Purkinje cell (primary cell): ENCODE measurements around the gene ABHD1. TPM values are rescaled to one million over a fixed set of nuclear protein-coding genes. Genes with fewer than 3 reads are reported as not detected.

Experiments used
- polyA plus RNA-seq: library from polyadenylated mRNA; unstranded; fragments of >200 nt; fragmentation: Nextera tagmentation; gene quantifications from 2 replicates; pipeline ENCODE4 v1.2.1, GENCODE V29; 2014

ABHD1 gene
- polyA plus RNA-seq = not detected in 2 replicates

DNA sequence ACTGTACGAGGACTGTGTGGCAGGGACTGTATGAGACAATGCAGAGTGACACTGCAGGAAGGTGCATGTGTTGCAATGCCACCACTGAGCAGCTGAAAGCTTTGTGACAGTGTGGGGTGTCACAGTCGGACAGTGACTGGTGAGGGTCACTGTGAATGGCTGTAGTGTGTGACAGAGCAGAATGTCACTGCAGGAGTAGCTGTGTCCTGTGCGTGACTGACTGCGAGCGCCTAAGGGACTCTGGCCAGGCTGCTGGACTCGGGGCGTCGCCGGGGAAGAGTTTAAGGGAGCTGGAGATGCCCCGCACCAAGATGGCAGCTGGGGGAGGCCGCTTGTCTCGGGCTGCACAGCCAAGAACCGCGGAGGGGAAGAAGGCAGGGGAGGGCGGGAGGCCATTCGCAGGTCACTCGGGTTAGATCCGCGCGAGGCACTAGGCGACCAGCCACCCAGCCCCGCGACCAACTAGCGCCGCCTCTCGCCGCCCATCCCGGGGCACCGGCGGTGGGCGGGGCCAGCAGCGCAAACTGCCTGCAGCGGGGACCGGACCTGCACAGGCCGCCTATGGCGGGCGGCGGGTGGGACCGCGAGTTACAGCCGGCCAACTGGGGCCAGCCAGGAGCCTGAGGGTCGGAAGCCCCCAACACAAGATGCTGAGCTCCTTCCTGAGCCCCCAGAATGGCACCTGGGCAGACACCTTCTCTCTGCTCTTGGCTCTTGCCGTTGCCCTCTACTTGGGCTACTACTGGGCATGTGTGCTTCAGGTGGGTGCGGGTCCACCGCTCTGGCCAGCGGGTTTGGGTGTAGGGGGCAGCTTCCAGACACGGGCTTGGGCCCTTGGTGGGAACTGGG lies at the start of gene ABHD1:
ABHD1 (plus strand) TSS at position 514 of the 849 bp plus-strand sequence; CDS start at position 648, 134 bp downstream.

DNA sequence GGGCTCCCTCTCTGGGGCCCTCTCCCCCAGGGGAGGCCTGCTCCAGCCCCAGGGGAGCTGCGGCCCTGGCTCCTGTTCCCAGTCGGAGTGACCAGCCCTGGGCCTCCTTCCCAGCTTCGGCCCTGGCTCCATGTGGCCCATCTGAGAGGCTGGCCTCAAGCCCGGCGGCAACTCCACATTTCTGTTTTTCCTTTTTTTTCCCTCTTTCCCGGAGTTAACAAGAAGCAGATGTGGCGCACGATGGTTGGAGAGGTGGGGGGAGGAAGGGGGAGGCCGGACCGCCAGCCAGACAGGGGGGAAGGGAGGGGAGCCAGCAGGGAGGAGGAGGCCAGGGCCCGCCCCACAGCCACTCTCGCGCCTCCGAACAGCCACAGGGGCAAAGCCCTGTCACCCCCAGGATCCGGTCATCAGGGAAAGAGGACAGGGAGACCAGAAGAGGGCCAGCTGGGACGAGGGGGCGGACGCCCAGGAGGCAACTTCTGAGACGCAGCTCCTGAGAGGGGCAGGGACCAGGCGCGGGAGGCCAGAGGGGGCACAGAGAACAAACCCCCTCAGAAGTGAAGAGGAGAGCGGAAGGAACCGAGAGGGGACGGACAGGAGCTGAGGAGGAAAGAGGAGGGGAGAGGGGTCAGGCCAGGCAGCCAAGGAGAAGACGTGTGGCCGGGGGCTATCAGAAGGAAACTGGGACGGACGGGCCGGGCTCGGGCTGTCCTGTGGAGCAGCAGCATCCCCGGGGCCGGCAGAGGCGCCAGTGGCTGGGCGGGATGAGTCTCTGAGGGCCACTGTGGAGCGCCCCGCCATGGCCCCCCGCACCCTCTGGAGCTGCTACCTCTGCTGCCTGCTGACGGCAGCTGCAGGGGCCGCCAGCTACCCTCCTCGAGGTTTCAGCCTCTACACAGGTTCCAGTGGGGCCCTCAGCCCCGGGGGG lies 45.1 kb upstream of the ABHD1 start, which contains the start of gene EMILIN1:
EMILIN1 (plus strand) TSS at position 349 of the 928 bp plus-strand sequence; CDS start at position 800, 451 bp downstream.

DNA sequence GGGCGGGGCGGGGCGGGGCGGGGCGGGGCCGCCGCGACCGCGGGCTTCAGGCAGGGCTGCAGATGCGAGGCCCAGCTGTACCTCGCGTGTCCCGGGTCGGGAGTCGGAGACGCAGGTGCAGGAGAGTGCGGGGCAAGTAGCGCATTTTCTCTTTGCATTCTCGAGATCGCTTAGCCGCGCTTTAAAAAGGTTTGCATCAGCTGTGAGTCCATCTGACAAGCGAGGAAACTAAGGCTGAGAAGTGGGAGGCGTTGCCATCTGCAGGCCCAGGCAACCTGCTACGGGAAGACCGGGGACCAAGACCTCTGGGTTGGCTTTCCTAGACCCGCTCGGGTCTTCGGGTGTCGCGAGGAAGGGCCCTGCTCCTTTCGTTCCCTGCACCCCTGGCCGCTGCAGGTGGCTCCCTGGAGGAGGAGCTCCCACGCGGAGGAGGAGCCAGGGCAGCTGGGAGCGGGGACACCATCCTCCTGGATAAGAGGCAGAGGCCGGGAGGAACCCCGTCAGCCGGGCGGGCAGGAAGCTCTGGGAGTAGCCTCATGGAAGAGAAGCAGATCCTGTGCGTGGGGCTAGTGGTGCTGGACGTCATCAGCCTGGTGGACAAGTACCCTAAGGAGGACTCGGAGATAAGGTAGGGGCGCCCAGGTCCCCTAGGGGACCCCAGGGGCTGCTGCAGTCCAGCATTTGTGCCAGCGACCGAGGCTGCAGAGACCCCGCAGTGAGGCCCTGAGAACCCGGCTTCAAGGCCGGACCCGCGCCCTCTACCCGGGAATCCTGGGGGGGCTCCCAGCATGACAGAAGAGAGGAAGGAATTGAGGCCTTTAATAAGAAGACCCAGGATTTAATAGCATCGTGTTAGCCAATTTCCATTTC lies 36.7 kb upstream of the ABHD1 start, which contains the start of gene KHK:
KHK (plus strand) TSS at position 49 of the 870 bp plus-strand sequence; CDS start at position 537, 488 bp downstream.

DNA sequence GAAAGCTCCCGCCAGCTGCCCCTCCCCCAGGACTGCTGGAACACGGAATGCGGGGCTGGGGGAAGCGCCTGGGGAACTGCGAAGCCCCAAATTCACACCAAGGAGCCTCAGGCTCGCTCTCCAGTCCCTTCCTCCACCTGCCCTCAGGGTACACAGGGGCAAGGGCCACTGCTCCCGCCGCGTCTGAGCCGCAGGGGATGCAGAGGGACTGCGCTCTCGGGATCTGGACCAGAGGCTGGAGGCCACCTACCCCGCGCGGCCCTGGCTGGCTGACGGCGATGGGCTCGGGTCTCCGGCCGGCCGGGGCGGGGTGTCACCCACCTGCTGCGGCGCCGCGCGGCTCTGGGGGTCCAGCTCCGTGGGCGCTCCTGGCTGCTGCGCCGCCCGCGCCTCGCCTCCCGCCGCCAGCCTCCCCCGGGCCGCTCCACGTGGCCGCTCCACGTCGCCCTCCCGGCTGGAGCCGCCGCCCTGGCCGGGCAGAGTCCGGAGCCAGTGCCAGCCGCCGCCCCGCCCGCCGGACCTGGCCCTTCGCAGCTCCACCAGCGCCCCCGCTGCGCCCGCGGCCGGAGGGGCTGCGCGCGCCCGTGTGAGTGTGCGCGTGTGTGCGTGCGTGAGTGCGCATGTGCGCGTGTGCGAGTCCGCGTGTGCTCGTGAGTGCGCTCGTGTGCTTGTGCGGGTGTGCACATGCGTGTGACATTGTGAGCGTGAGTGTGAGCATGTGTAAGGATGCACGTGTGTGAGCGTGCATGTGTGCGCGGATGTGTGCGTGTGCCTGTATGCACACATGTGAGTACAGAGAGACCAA lies 4.9 kb upstream of the ABHD1 start, which contains the start of gene CGREF1:
CGREF1 (minus strand) TSS at position 604 of the 805 bp plus-strand sequence. CDS start 14,762 bp downstream, outside the sequence.

DNA sequence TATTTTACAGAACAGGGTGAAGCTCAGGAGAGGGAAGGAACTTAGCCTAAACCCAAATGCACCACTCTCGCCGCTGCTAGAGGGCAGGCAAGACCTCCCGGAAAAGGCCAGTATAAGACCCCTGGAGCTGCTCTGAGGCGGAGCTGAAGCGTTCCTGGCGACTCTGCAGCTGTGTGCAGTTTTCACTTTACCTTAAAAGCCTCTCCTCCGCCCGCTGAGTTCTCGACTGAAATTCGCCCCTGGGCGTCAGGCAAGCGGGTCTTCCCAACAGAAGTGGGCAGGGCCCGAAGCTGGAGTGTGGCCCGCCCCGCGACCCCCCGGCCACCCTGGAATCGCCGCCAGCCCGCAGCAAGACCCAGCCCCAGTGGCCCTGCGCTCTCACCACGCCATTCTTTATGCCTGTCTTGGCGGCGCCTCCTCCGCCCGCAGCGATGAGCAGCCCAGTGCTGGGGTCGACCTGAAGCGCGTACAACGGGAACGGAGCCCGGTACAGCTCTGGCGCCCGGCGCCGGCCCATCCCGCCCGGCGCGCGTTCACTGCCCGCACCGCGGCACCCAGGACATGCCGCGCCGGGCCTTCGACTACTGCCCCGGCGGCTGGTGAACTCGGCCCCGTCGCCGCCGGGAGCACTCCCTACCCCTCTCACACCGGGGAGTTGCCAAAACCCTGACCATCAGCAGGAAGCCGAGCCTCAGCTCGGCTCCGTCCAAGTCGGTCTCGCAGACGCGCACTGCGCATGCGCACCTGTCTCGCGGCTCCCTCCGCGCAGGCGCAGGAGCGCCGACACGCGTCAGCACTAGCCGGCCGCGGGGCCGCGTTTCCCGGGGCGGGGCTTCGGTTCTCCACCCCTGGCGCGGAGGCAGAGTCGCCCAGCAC lies 10.5 kb downstream of the ABHD1 start, which contains the start of gene PREB:
PREB (minus strand) TSS at position 732 of the 876 bp plus-strand sequence; CDS start at position 517, 215 bp downstream.

DNA sequence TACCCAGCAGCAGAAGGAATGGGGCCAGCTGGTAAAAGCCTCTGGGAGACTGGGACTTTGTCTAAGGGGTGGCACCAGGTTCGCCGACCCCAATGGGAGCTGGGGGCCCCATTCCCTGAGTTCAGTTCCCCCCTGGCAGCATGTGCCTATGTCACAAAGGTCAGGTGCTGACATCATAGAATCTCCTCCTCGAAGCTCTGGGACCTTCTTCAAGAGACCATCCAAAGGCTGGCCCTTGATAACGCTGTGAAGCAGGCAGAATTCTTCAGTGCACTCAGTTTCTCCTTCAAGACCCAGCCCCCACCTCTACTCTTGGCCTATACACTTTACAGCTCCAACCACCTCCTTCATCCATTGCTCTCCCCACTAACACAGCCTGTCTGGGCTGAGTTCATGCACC lies 15.7 kb downstream of the ABHD1 start, which contains the start of gene PRR30:
PRR30 (minus strand) TSS at position 101 of the 400 bp plus-strand sequence. CDS start 1,081 bp downstream, outside the sequence.

DNA sequence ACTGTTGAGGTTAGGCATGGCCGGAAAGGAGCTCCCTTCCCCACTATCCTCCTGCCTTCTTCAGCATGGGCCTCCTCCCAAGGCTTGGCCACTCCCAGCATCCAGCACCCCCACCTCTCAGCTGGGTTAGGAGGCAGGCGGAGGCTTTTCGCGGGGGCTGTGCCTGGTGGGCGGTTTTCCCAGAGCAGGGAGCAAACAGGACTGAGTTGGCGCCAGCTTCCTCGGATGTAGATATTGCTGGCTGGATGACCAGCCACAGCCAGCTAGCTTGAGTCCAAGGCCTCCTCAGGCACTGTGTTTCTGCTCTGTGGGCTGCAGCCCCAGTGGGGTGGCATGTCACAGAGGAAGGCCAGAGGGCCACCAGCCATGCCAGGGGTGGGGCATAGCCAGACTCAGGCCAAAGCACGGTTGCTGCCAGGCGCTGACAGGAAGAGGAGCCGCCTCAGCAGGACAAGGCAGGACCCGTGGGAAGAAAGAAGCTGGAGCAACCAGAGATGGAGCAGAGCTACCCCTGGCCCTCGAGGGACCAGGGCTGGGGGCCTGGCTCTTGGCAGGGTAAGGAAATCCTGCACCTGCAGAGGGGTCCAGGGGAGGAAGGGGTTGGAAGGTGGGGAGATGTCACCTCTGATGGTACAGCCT lies 25.3 kb downstream of the ABHD1 start, which contains the start of gene TCF23:
TCF23 (plus strand) TSS at position 204 of the 639 bp plus-strand sequence; CDS start at position 334, 130 bp downstream.

Other genes with a start within 250 kb of the ABHD1 start
- gene MAPRE3, start 153.2 kb upstream of the ABHD1 start, polyA plus RNA-seq = 17.4 and 20.0 TPM in 2 replicates
- gene TMEM214, start 90.8 kb upstream of the ABHD1 start, polyA plus RNA-seq = 11.2 and 12.8 TPM in 2 replicates
- 2.1 and 2.3 TPM in 2 replicates for gene AGBL5, start 72.1 kb upstream of the ABHD1 start, polyA plus RNA-seq
- gene OST4, start 52.2 kb upstream of the ABHD1 start, polyA plus RNA-seq = 651 and 832 TPM in 2 replicates
- gene EMILIN1, start 45.2 kb upstream of the ABHD1 start, polyA plus RNA-seq = not detected in 2 replicates
- gene KHK, start 37.0 kb upstream of the ABHD1 start, polyA plus RNA-seq = 0.28 and 1.3 TPM in 2 replicates
- gene CGREF1, start 4.7 kb upstream of the ABHD1 start, polyA plus RNA-seq = 28.9 and 37.0 TPM in 2 replicates
- gene PREB, start 10.8 kb downstream of the ABHD1 start, polyA plus RNA-seq = 13.8 and 25.2 TPM in 2 replicates
- not detected in 2 replicates for gene PRR30, start 15.6 kb downstream of the ABHD1 start, polyA plus RNA-seq
- not detected in 2 replicates for gene TCF23, start 25.2 kb downstream of the ABHD1 start, polyA plus RNA-seq
- 123 and 146 TPM in 2 replicates for gene ATRAID, start 88.2 kb downstream of the ABHD1 start, polyA plus RNA-seq
- 7.2 and 9.7 TPM in 2 replicates for gene SLC5A6, start 88.5 kb downstream of the ABHD1 start, polyA plus RNA-seq
- gene CAD, start 93.6 kb downstream of the ABHD1 start, polyA plus RNA-seq = 4.1 and 4.9 TPM in 2 replicates
- 6.0 TPM in 1 of 2 replicates, not detected in the other for gene SLC30A3, start 139.2 kb downstream of the ABHD1 start, polyA plus RNA-seq
- gene DNAJC5G, start 151.6 kb downstream of the ABHD1 start, polyA plus RNA-seq = not detected in 2 replicates
- gene TRIM54, start 158.6 kb downstream of the ABHD1 start, polyA plus RNA-seq = not detected in 2 replicates
- 0.43 TPM in 1 of 2 replicates, not detected in the other for gene UCN, start 184.6 kb downstream of the ABHD1 start, polyA plus RNA-seq
- 142 and 167 TPM in 2 replicates for gene MPV17, start 199.3 kb downstream of the ABHD1 start, polyA plus RNA-seq
- 20.5 and 37.4 TPM in 2 replicates for gene GTF3C2, start 232.9 kb downstream of the ABHD1 start, polyA plus RNA-seq
- gene EIF2B4, start 246.5 kb downstream of the ABHD1 start, polyA plus RNA-seq = 18.7 and 31.8 TPM in 2 replicates
- 31.2 and 34.0 TPM in 2 replicates for gene SNX17, start 246.8 kb downstream of the ABHD1 start, polyA plus RNA-seq